ENCODE data around the gene SCARF1.

SCARF1 gene

GRCh38 chr17:1616101-1616500, 29.4 kb downstream of the SCARF1 start:
- no peak for DNase-seq (ENCODE audit: insufficient read length, low spot score)
- no peak for TF ChIP-seq CTCF (IDR thresholded peaks at IDR 0.05; ENCODE audit: insufficient read depth, missing control alignments)
- FAIRE-seq, result no peak

- no peak for TF ChIP-seq CTCF (IDR thresholded peaks at IDR 0.05; ENCODE audit: insufficient read depth, missing control alignments)
- DNase-seq (ENCODE audit: insufficient read length, low spot score) (no peak), FAIRE-seq (no peak)
These were observed 33.1 kb downstream of the SCARF1 start for GRCh38 chr17:1612400-1612799.

- TF ChIP-seq CTCF (IDR thresholded peaks at IDR 0.05; ENCODE audit: insufficient read depth, missing control alignments), result no peak
- FAIRE-seq (no peak), DNase-seq (ENCODE audit: insufficient read length, low spot score) (no peak)
These were observed 33.8 kb downstream of the SCARF1 start for GRCh38 chr17:1611715-1612114.

- FAIRE-seq (no peak), DNase-seq (ENCODE audit: insufficient read length, low spot score) (no peak)
These were observed 36.9 kb downstream of the SCARF1 start for GRCh38 chr17:1608676-1609075.

GRCh38 chr17:1607971-1608320, 37.6 kb downstream of the SCARF1 start:
- FAIRE-seq (no peak), DNase-seq (ENCODE audit: insufficient read length, low spot score) (no peak)
- TF ChIP-seq CTCF (IDR thresholded peaks at IDR 0.05; ENCODE audit: insufficient read depth, missing control alignments), result no peak

More at GRCh38 chr17:1608676-1609075, 36.9 kb downstream of the SCARF1 start:
- TF ChIP-seq CTCF (IDR thresholded peaks at IDR 0.05; ENCODE audit: insufficient read depth, missing control alignments), result no peak

- FAIRE-seq, result no peak
These were observed 39.1 kb downstream of the SCARF1 start for GRCh38 chr17:1606352-1606985.

More at GRCh38 chr17:1606352-1606985, 39.1 kb downstream of the SCARF1 start:
- DNase-seq (ENCODE audit: insufficient read length, low spot score), result no peak
- no peak for TF ChIP-seq CTCF (IDR thresholded peaks at IDR 0.05; ENCODE audit: insufficient read depth, missing control alignments)

Measured in D721Med (cell line).